Epithelial cell of proximal tubule (primary cell): ENCODE measurements around the gene CAMK2G. TPM values are rescaled to one million over a fixed set of nuclear protein-coding genes. Genes with fewer than 3 reads are reported as not detected.

ENCODE experiments used
- DNase-seq: peaks from one replicate; pipeline ENCODE4 v3.0.0-alpha.2; 2011; ENCODE audit warnings: low read depth
- H3K4me3 ChIP-seq: 2 replicates; pipeline ENCODE4 v1.5.1; 2011; ENCODE audit warnings: low read depth, mild to moderate bottlenecking, low read length
- total RNA-seq: library from RNA; depleted of rRNA; stranded (reverse); fragments of >200 nt; gene quantifications from 2 replicates; pipeline ENCODE4 v1.2.3, GENCODE V29; 2015
- TF ChIP-seq, protein P1 (sequence below): conservative IDR thresholded peaks from 2 replicates; pipeline ENCODE4 v1.5.1; 2012; ENCODE audit warnings: low read depth, mild to moderate bottlenecking, low read length

The CAMK2G gene
- total RNA-seq, 1 donor from 2014 or later = 15.2 TPM

DNA sequence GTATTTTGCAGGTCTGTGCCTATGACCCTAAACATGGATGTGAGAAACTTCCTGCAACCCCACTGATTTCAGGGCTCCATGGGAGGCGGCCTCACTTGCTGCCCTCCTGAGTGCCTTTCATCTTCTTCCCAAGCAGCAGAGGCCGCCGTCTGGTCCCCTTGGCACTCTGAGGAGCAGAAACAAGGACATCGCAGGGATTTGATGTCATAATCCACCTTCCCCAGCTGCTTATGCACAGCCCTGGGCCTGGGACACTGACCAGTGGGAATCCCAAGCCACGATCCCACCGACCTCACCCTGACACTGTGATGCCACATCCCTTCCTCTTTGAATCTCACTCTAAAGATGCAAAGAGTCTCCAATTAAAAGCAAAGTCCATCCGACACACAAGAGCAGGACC lies 7.7 kb downstream of the CAMK2G start:
- DNase-seq = no peak
- TF ChIP-seq, protein P1, sequence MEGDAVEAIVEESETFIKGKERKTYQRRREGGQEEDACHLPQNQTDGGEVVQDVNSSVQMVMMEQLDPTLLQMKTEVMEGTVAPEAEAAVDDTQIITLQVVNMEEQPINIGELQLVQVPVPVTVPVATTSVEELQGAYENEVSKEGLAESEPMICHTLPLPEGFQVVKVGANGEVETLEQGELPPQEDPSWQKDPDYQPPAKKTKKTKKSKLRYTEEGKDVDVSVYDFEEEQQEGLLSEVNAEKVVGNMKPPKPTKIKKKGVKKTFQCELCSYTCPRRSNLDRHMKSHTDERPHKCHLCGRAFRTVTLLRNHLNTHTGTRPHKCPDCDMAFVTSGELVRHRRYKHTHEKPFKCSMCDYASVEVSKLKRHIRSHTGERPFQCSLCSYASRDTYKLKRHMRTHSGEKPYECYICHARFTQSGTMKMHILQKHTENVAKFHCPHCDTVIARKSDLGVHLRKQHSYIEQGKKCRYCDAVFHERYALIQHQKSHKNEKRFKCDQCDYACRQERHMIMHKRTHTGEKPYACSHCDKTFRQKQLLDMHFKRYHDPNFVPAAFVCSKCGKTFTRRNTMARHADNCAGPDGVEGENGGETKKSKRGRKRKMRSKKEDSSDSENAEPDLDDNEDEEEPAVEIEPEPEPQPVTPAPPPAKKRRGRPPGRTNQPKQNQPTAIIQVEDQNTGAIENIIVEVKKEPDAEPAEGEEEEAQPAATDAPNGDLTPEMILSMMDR = no peak
- no peak overlapping the region for H3K4me3 ChIP-seq

DNA sequence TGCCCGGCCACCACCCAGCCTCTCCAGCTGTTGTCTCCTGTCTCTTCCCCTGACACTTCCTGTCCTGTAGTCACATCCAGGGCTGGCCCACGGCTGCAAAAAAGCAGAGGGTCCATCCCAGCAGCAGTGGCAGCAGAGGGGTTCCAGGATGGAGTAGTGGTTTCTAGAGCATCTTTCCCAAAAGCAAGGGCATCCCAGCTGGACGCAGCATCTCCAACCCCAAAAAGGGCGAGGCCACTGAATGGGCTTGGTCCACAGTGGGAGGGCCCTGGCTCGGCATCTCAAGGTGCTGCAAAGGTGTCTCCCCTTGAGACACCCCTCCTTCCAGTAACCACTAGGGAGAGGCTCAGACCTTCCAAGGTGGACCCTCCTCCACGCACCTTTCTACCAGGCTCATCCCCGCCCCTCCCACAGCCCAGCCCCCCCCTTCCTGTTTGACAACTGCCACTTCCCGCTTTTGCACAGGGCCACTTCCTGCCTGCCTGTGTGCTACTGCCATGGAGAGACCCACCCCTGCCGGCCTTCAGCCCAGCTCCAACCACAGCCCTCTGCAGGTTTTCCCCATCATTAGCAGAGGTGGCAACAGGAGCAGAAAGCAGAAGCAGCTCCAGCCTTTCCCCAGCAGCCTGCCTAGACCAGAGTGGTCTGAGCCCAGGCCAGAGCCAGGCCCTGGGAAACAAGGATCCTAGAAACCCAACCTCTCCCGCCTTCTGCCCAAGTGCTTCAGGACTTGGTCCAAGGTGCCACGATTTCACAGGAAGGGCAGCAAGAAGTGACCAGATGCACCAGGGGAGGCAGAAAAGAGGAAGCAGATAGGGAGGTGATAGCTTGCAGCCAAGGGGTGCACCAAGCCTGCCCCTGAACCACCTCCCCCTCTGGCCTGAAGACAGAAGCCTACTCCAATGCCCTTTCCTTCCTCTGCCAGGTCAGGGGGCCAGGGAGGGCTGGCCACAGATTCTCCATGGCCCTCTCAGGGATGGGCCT lies 8.6 kb downstream of the CAMK2G start:
- TF ChIP-seq, protein P1 = no peak
- no peak for DNase-seq
- H3K4me3 ChIP-seq = no peak overlapping the region

DNA sequence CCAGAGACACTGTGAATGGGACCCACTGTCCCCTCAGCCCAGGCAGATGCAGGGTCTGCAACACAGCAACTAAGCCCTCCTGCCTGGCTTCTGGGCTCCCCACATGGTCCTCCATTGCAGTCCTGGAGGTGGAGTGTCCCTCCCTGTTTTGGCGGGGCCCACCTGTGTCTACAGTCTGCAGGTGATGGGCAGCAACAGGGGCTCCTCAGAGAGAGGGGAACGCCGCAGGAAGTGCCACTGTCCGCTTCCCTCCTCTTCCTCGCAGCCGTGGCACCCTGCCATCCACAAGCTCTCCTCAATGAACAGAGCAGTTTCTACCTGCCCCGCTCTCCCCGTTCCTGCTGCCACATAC lies 9.3 kb downstream of the CAMK2G start:
- no peak for DNase-seq
- H3K4me3 ChIP-seq = no peak overlapping the region
- TF ChIP-seq, protein P1 = no peak

DNA sequence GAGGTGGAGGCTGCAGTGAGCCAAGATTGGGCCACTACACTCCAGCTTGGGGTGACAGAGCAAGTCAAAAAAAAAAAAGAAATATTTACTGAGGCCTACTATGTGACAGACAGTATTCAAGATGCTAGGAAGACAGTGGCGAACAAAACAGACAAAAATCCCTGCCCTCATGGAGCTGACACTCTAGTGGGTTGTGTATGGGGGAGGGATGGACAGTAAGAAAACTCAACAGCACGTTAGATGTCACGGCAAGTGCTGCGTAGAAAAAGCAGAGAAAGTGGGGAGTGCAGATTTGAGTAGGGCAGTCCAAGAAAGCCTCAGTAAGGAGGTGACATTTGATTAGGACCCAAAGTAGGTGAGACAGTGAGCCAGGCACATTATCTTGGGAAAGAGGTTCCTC lies 10.1 kb downstream of the CAMK2G start:
- no peak for DNase-seq
- no peak overlapping the region for H3K4me3 ChIP-seq
- TF ChIP-seq, protein P1 = no peak

DNA sequence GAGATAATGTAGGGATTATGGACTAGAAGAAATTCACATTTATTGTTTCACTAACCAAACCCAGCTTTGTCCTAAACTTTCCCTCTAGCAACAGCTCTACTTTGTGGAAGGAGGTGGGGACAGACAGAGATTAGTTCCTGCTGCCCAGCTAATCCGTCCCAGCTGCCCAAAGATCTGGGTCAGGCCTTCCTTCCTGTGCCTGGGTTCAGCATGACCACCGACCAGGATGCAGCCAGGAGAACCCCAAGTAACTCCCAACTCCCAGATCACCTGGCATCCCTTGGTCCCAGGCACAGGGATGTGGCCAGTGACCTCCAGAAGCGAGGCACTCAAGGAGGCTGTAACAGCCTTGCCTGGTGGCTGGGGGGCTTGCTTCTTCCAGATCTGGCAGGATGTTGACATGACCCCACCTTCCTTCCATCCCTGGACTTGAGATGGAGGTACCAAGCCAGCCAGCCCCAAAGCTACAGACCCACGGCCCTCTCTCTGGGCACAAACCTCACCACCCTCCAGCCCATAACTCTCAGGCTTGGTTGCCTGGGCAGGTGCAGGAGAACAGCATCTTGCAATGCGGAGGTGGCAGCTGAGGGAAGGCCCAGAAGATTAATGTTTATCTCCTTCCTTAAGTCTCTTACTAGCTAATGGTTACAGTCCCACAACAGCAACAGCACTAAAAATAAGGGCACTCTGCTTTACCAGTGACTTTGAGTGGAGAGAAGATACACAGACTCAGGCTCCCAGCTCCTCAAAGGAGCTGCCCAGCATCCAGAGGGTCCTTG lies 11.1 kb downstream of the CAMK2G start:
- TF ChIP-seq, protein P1 = no peak
- no peak overlapping the region for H3K4me3 ChIP-seq
- DNase-seq = no peak

DNA sequence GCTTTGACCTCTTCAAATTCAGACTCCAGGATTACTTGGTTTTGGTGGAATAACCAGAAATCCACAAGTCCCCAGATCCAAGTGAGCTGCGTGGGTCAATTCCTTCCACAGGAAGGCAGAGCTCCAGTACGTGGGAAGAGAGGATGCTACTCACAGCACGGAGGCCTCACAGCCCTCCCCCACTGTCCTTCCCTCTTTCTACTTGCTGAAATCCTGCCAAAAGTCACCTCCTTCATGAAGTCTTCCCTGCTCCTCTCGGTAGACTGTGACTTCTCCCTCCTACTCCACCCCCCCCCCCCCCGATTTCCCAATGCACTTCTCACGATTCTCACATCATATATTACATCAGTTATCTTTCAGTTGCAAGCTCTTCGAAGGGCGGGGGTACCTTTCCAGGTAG lies 12.3 kb downstream of the CAMK2G start:
- no peak overlapping the region for H3K4me3 ChIP-seq
- TF ChIP-seq, protein P1 = no peak
- no peak for DNase-seq
